Spleen (tissue), 7 donors: ENCODE measurements around the gene RYR1.

Source experiments
- POLR2A ChIP-seq, 3 donors: fragments of 450-650 bp; IDR thresholded peaks; one replicate each; pipeline ENCODE4 v1.5.1; 2017; ENCODE audit warnings: antibody characterized with exemption in 3 of 3, mild to moderate bottlenecking in 1 of 3
- POLR2AphosphoS5 ChIP-seq, 3 donors: sonication (generic); formaldehyde crosslinking; IDR thresholded peaks; one replicate each; pipeline ENCODE4 v1.5.1; 2017; ENCODE audit warnings: antibody characterized with exemption in 3 of 3
- TF ChIP-seq, protein P1 (sequence below), 11 experiments: fragments of 200-600 bp in 7 of 11; fragments of 450-650 bp in 4 of 11; sonication (generic) in 4 of 11; IDR thresholded peaks in 8 of 11; conservative IDR thresholded peaks in 3 of 11; 1 replicate in 7 of 11; 2 replicates in 4 of 11; pipeline versions ENCODE4 v1.4.0 to v1.8.0; 2016 to 2021; ENCODE audit warnings: antibody characterized with exemption in 11 of 11, inconsistent platforms in 4 of 11, mild to moderate bottlenecking in 1 of 11
- donor health status: DM: no; HTN: no; CAD: no; lungs with moderate emphysema.
- donor health status: DM: no; HTN: no; CAD: no.
- donor health status: DM: no; HTN: no; CAD: no.

DNA sequence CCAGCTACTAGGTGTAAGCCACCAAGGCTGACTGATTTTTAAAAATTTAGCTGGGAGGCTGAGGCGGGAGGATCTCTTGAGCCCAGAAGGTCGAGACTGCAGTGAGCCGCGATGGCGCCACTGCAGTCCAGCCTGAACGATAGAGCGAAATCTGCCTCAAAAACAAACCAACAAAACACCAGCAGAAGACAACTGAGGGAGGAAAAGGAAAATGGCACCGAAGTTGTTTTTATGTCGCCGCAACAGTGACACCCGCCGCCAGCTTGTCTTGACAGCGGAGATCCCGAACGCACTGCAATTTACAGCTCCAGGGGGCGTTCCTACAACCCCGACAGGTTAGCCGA, 30.9 kb upstream of the RYR1 start:
- TF ChIP-seq, protein P1, sequence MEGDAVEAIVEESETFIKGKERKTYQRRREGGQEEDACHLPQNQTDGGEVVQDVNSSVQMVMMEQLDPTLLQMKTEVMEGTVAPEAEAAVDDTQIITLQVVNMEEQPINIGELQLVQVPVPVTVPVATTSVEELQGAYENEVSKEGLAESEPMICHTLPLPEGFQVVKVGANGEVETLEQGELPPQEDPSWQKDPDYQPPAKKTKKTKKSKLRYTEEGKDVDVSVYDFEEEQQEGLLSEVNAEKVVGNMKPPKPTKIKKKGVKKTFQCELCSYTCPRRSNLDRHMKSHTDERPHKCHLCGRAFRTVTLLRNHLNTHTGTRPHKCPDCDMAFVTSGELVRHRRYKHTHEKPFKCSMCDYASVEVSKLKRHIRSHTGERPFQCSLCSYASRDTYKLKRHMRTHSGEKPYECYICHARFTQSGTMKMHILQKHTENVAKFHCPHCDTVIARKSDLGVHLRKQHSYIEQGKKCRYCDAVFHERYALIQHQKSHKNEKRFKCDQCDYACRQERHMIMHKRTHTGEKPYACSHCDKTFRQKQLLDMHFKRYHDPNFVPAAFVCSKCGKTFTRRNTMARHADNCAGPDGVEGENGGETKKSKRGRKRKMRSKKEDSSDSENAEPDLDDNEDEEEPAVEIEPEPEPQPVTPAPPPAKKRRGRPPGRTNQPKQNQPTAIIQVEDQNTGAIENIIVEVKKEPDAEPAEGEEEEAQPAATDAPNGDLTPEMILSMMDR (IDR thresholded peaks at IDR 0.05 in 8 of 11, conservative IDR thresholded peaks at IDR 0.05 in 3 of 11), result no peak
- TF ChIP-seq POLR2A (IDR thresholded peaks at IDR 0.05) (no peak), POLR2AphosphoS5 (IDR thresholded peaks at IDR 0.05) (no peak)
